ENCODE results near the gene FCER2.
A peak's percentile ranks its signal among the peaks of the same experiment; 100 is the strongest.

Gene FCER2

DNA sequence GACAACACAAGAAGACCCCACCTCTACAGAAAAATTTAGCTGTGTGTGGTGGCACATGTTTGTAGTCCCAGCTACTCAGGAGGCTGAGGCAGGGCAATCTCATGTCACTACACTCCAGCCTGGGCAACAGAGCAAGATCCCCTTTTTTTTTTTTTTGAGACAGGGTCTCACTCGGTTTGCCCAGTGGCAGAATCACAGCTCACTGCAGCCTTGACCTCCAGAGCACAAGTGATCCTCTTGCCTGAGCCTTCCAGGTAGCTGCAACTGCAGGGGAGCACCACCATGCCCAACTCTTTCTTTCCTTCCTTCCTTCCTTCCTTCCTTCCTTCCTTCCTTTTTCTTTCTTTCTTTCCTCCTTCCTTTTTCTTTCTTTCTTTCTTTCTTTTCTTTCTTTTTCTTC lies 34.2 kb upstream of the FCER2 start:
- FAIRE-seq (peak; percentile 9), DNase-seq (ENCODE audit: insufficient read length, low spot score) (no peak)
- TF ChIP-seq PAX5 (IDR thresholded peaks at IDR 0.05; ENCODE audit: insufficient read depth, low read length, severe bottlenecking), result no peak
- no peak for TF ChIP-seq POLR2AphosphoS5 (IDR thresholded peaks at IDR 0.05; ENCODE audit: low read depth, low read length)
- no peak for TF ChIP-seq SPI1 (IDR thresholded peaks at IDR 0.05; ENCODE audit: low read depth, low read length)
- TF ChIP-seq POU2F2 (IDR thresholded peaks at IDR 0.05; ENCODE audit: low read depth, low read length), result no peak
- no peak for TF ChIP-seq TAF1 (IDR thresholded peaks at IDR 0.05; ENCODE audit: low read depth, low read length)
- TF ChIP-seq POLR2A (IDR thresholded peaks at IDR 0.05; ENCODE audit: low read depth, low read length), result no peak

DNA sequence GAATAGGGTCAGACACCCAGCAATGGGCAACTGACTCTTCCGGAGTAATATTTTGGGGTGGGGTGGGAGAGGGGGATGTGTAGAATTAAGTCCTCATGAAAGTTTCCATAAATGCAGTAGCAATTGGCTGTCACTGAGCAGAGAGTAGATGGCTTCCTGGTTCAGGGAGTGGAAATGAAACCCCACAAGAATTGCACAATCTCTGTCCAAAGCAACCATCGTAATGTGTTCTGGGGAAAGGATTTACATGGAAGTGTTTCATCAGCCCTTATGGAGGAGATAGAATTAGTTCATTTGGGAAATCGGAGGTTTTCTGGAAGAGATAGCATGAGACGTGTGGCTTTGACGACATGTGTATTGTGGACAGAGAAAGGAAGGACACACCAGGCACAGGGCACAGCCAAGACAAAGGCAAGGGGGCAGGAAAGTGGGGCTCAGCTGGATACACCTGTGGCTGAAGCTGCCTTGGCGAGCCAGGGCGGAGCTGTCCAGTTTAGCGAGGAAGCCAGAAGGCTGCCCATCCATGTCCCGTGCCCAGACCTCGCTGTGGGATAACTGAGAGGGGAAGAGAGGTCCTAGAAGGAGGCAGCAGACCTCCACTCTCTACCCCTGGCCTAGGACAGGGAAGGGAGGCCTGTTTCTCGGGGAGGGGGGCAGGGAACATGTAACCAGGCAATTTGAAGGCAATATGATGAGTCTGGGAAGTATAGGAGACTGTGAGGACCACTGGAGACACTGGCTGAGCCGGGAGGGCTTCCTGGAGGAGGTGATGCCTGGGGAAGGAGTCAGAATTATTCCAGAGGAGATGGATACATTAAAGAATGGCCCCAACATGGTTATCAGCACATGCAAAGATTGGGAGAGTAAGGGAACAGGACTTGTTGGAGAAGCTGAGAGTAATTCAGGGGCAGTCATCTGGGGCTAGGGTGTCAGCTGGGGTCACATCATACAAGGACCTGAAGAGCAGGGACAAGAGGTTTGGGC lies 32.6 kb upstream of the FCER2 start:
- no peak for DNase-seq (ENCODE audit: insufficient read length, low spot score)
- TF ChIP-seq POU2F2 (IDR thresholded peaks at IDR 0.05; ENCODE audit: low read depth, low read length), result no peak
- peak; percentile 16; the same call in 1 of the 2 replicates for TF ChIP-seq SPI1 (IDR thresholded peaks at IDR 0.05; ENCODE audit: low read depth, low read length)
- FAIRE-seq, result peak; percentile 28

DNA sequence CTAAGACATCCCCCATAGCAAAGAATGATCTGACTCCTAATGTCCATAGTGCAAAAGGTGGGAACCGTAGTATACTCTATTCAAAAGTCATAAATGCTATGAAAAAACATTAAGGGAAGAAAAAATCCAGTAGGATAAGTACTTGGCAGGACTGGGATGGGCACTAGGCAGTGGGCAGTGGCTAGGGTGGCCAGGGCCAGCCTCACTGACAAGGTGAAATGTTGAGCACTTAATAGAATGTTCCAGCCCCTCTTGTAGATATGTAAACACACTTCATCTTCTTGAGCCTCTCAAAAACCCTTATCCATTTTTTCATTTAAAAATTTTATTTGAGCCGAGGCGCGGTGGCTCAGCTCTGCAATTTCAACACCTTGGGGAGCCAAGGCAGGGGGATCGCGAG lies 31.4 kb upstream of the FCER2 start:
- FAIRE-seq, result no peak
- TF ChIP-seq POU2F2 (IDR thresholded peaks at IDR 0.05; ENCODE audit: low read depth, low read length) (no peak), SPI1 (IDR thresholded peaks at IDR 0.05; ENCODE audit: low read depth, low read length) (no peak)

DNA sequence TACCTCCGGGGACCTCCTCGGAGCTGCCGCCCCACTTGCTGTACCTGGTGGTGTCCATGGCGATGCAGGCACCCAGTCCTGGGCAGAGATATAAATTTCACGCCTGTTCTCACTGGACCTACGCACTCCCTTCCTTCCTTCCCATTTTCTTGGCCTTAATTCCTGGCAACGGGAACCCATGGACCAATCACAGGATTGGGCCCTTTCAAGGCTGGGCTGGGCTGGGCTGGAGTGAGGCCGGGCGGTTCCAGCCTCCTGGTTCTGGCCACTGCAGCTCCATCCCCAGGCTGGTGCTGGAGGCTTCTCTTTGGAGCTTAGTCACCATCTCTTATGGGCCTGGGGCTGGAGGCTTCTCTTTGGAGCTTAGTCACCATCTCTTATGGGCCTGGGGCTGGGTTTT lies 30.1 kb upstream of the FCER2 start, which contains the start of gene CLEC4G:
CLEC4G (minus strand) TSS at position 66 of the 400 bp plus-strand sequence; CDS start at position 58, 8 bp downstream.
- DNase-seq (ENCODE audit: insufficient read length, low spot score) (no peak), FAIRE-seq (no peak)
- TF ChIP-seq POLR2AphosphoS5 (IDR thresholded peaks at IDR 0.05; ENCODE audit: low read depth, low read length) (no peak), TAF1 (IDR thresholded peaks at IDR 0.05; ENCODE audit: low read depth, low read length) (no peak), SPI1 (IDR thresholded peaks at IDR 0.05; ENCODE audit: low read depth, low read length) (no peak), PAX5 (IDR thresholded peaks at IDR 0.05; ENCODE audit: insufficient read depth, low read length, severe bottlenecking) (no peak), POLR2A (IDR thresholded peaks at IDR 0.05; ENCODE audit: low read depth, low read length) (no peak), POU2F2 (IDR thresholded peaks at IDR 0.05; ENCODE audit: low read depth, low read length) (no peak)

More for the DNA sequence above, 31.4 kb upstream of the FCER2 start:
- DNase-seq (ENCODE audit: insufficient read length, low spot score), result no peak

DNA sequence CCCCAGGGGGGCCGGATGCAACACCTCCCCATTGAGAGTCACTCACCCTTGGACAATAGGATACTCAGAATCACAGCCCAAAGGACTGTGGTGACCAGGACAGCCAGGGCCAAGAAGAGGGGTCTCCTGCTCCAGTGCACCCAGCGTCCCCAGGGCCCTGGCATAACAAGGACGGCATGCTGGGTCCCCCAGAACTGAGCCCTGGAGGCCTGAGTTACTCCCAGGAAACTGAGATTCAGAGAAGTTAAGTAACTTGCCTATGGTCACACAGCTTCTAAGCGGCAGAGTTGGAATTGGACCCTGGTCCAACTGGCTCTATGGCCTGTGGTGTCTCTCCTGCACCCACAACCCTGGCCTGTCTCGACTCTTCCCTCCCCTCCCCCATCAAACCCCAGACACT lies 29.7 kb upstream of the FCER2 start:
- DNase-seq (ENCODE audit: insufficient read length, low spot score) (no peak), FAIRE-seq (no peak)
- TF ChIP-seq TAF1 (IDR thresholded peaks at IDR 0.05; ENCODE audit: low read depth, low read length), result no peak
- no peak for TF ChIP-seq SPI1 (IDR thresholded peaks at IDR 0.05; ENCODE audit: low read depth, low read length)
- TF ChIP-seq POLR2A (IDR thresholded peaks at IDR 0.05; ENCODE audit: low read depth, low read length), result no peak
- no peak for TF ChIP-seq POLR2AphosphoS5 (IDR thresholded peaks at IDR 0.05; ENCODE audit: low read depth, low read length)
- no peak for TF ChIP-seq PAX5 (IDR thresholded peaks at IDR 0.05; ENCODE audit: insufficient read depth, low read length, severe bottlenecking)
- no peak for TF ChIP-seq POU2F2 (IDR thresholded peaks at IDR 0.05; ENCODE audit: low read depth, low read length)

DNA sequence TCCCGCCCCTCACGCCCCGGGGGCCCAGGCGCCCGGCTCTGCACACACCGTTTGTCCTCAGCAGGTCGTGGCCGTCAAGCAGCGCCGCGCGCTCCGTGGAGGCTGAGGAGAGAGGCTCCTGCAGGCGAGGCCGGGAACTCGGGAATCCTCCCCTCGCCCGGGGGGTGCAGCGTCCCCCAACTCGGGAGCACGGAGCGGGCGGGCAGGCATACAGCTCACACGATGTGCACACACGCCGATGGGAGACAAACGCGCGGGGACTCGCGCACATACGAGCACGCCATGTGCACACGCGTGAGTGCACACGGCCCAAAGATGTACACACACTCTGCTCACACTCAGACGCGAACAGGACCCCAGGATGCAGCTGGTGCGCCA lies 29.3 kb upstream of the FCER2 start:
- FAIRE-seq, result no peak
- TF ChIP-seq POLR2A (IDR thresholded peaks at IDR 0.05; ENCODE audit: low read depth, low read length) (no peak), PAX5 (IDR thresholded peaks at IDR 0.05; ENCODE audit: insufficient read depth, low read length, severe bottlenecking) (no peak), TAF1 (IDR thresholded peaks at IDR 0.05; ENCODE audit: low read depth, low read length) (no peak), SPI1 (IDR thresholded peaks at IDR 0.05; ENCODE audit: low read depth, low read length) (no peak), POLR2AphosphoS5 (IDR thresholded peaks at IDR 0.05; ENCODE audit: low read depth, low read length) (no peak), POU2F2 (IDR thresholded peaks at IDR 0.05; ENCODE audit: low read depth, low read length) (no peak)
- DNase-seq (ENCODE audit: insufficient read length, low spot score), result no peak

DNA sequence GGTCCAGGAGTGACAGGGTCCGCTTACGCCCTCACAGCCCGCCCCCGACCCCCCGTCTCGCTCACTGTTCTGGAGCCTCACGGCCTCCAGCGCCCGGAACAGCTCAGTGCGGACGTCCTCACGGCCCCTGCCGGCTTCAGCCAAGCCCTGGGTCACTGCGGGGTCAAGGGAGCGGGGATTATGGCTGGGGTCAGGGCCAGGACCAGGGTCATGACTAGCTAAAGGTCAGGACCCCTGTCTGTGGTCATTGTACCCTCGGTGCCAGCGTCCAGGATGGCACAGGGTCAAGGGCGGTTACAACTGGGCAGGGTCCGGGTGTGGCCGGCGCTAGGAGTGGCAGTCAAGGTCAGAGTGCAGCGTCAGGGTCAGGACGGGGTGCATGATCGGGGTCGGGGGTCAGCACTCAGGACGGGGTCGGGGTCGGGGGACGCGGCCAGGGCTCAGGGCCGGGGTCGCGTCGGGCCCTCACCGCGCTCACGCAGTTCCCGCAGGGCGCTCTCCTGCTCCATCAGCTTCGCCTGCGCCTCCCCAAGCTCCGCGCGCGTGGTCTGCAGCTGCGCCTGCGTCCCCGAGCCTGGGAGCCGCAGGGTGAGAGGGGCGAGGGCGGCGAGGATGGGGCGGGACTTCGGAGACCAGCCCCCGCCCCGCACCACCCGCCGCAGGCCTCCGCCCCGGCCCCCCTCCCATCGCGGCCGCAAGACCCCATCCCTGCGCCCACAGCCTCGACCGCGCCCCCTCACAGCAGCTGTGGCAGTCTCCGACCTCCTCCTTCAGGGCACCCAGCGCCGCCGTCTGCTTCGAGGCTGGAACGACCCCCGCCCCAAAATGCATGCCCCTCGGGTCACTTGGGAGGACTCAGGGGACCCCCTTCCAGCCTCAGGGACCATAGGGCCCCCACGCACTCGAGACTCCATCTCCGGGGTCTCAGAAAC lies 28.6 kb upstream of the FCER2 start:
- no peak for TF ChIP-seq POLR2AphosphoS5 (IDR thresholded peaks at IDR 0.05; ENCODE audit: low read depth, low read length)
- no peak for TF ChIP-seq TAF1 (IDR thresholded peaks at IDR 0.05; ENCODE audit: low read depth, low read length)
- no peak for TF ChIP-seq POLR2A (IDR thresholded peaks at IDR 0.05; ENCODE audit: low read depth, low read length)
- no peak for TF ChIP-seq PAX5 (IDR thresholded peaks at IDR 0.05; ENCODE audit: insufficient read depth, low read length, severe bottlenecking)
- no peak for TF ChIP-seq SPI1 (IDR thresholded peaks at IDR 0.05; ENCODE audit: low read depth, low read length)
- TF ChIP-seq POU2F2 (IDR thresholded peaks at IDR 0.05; ENCODE audit: low read depth, low read length), result no peak
- DNase-seq (ENCODE audit: insufficient read length, low spot score) (no peak), FAIRE-seq (no peak)

DNA sequence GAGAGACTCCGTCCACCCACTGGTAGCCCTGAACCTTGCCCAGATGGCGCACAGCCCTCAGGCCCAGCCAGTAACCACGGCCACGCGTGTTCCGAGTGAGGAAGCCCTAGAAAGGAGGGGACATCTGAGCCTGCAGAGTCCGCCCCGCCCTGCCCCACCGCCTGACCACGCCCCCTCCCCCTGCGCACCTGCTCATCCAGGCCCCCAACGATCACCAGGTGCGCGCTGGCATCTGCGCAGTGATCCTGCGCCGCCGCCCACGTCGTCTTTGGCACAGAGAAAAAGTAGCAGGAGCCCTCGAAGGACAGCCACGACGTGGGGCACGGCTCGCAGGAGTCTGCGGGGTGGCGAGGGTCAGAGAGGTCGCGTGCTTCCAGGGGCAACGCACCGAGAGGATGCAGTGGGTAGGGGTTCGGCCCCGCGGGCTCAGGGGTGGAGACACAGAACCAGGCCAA lies 27.9 kb upstream of the FCER2 start:
- peak; percentile 38 for FAIRE-seq
- TF ChIP-seq POU2F2 (IDR thresholded peaks at IDR 0.05; ENCODE audit: low read depth, low read length) (no peak), POLR2AphosphoS5 (IDR thresholded peaks at IDR 0.05; ENCODE audit: low read depth, low read length) (no peak), PAX5 (IDR thresholded peaks at IDR 0.05; ENCODE audit: insufficient read depth, low read length, severe bottlenecking) (no peak), POLR2A (IDR thresholded peaks at IDR 0.05; ENCODE audit: low read depth, low read length) (no peak), TAF1 (IDR thresholded peaks at IDR 0.05; ENCODE audit: low read depth, low read length) (no peak), SPI1 (IDR thresholded peaks at IDR 0.05; ENCODE audit: low read depth, low read length) (no peak)
- no peak for DNase-seq (ENCODE audit: insufficient read length, low spot score)

DNA sequence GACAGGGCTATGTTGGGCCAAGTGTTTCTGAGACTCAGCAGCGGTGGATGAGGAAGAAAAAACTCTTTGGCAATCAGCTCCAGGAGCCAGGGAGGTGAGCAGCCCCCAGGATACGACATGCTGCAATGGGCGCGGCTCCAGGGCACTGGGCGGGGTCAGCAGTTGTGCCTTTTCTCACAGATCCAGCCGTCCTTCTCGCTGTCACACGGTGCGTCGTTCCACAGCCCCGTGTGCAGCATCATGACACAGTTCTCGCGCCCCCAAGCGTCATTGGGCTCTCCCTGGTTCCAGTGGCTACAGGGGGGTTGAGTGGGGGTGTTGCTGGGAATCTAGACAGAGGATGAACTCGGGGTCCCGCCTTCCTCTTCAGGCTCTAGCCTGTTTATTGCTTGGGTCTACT lies 27.3 kb upstream of the FCER2 start:
- peak; percentile 82 for FAIRE-seq
- TF ChIP-seq PAX5 (IDR thresholded peaks at IDR 0.05; ENCODE audit: insufficient read depth, low read length, severe bottlenecking) (no peak), SPI1 (IDR thresholded peaks at IDR 0.05; ENCODE audit: low read depth, low read length) (no peak), POLR2AphosphoS5 (IDR thresholded peaks at IDR 0.05; ENCODE audit: low read depth, low read length) (no peak), TAF1 (IDR thresholded peaks at IDR 0.05; ENCODE audit: low read depth, low read length) (no peak), POLR2A (IDR thresholded peaks at IDR 0.05; ENCODE audit: low read depth, low read length) (no peak), POU2F2 (IDR thresholded peaks at IDR 0.05; ENCODE audit: low read depth, low read length) (no peak)
- no peak for DNase-seq (ENCODE audit: insufficient read length, low spot score)

Measured in GM12891 (cell line).